Activated CD4-positive, alpha-beta memory T cell treated with anti-CD3 and anti-CD28 coated beads for 36 hours (primary cell): ENCODE data around the gene GULP1. TPM values are rescaled to one million over a fixed set of nuclear protein-coding genes. Genes with fewer than 3 reads are reported as not detected.
"Not testable (repeated sequence)": the region's sequence is repeated elsewhere in the genome, so short reads cannot be mapped to it uniquely, and the experiment has no call there.

ENCODE experiments used
- CTCF ChIA-PET: fragments of 350-600 bp; sonication (Branson Sonifier 250); formaldehyde crosslinking; loops from one replicate; lab custom pipeline; 2021; ENCODE audit warnings: antibody characterized with exemption, inconsistent platforms; lab: Charles Lee
- POLR2A ChIA-PET: fragments of 350-600 bp; sonication (Branson Sonifier 250); formaldehyde crosslinking; loops from one replicate; lab custom pipeline; 2021; ENCODE audit warnings: antibody characterized with exemption; lab: Charles Lee
- DNase-seq: peaks from one replicate; pipeline ENCODE4 v3.0.0-alpha.2; 2020
- H3K27ac Mint-ChIP-seq: one replicate; pipeline ENCODE4 v1.8.0; 2021; ENCODE audit warnings: mixed read lengths
- H3K27me3 Mint-ChIP-seq: one replicate; pipeline ENCODE4 v1.8.0; 2021; ENCODE audit warnings: mixed read lengths
- H3K36me3 Mint-ChIP-seq: one replicate; pipeline ENCODE4 v1.8.0; 2021; ENCODE audit warnings: mixed read lengths
- H3K4me1 Mint-ChIP-seq: one replicate; pipeline ENCODE4 v1.8.0; 2021; ENCODE audit warnings: low read depth, mixed read lengths
- H3K4me3 Mint-ChIP-seq: one replicate; pipeline ENCODE4 v1.8.0; 2021; ENCODE audit warnings: mild to moderate bottlenecking, mixed read lengths
- H3K9me3 Mint-ChIP-seq: one replicate; pipeline ENCODE4 v1.8.0; 2021; ENCODE audit warnings: mixed read lengths
- intact Hi-C: fragments of 100-400 bp; cut with micrococcal nuclease; formaldehyde crosslinking; loops from one replicate; pipeline ENCODE4 v1.15.1; 2023
- total RNA-seq, 2 experiments: library from RNA; stranded (reverse); gene quantifications; one replicate each; pipeline ENCODE4 v1.2.3, GENCODE V29; 2021

GULP1 gene
- total RNA-seq, 2 experiments from 2014 or later, result not detected

- Mint-ChIP-seq H3K9me3 (no peaks in the 10 kb centered on the region), H3K4me1 (no peaks in the 10 kb centered on the region), H3K36me3 (no peaks in the 10 kb centered on the region), H3K27me3 (no peaks in the 10 kb centered on the region), H3K4me3 (no peak overlapping the region), H3K27ac (no peak overlapping the region)
- CTCF ChIA-PET, result no interaction called here
- DNase-seq, result no peak
- intact Hi-C loops, result no loop called here
- POLR2A ChIA-PET, result no interaction called here
Measured at GRCh38 chr2:188277786-188278185, 13.9 kb upstream of the GULP1 start.

DNA sequence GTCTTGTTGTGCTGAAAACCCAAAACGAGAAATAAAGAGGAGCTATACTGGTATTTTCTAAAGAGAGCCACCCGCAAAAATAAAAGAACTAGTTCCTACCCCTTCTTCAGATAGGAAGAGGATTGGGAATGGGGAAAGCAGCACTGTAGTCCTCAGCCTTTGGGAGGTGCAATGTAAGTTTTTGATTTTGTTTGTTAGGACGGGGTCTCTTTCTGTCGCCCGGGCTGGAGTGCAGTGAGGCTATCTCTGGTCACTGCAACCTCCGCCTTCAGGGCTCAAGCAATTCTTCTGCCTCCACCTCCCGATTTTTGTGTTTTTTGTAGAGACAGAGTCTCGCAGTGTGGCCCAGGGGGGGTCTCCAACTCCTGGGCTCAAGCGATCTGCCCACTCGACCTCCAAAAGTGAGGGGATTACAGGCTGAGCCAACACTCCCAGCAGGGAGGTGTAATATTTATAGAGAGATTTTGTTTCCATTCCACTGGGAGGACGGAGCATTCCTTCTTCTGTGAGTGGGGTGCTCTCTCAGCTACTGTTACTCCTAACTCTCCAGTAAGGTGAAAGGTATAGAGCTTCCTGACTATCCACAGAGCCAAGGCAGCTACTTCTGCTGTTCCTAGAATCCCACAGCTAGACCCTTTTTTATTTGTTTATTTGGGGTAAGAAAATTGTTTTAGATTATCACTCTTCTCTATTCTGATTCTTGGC, 13.1 kb upstream of the GULP1 start:
- CTCF ChIA-PET, result no interaction called here
- Mint-ChIP-seq H3K4me1 (no peaks in the 10 kb centered on the region), H3K27ac (no peak overlapping the region), H3K9me3 (peaks cover 2% of the 10 kb centered on the region), H3K4me3 (no peak overlapping the region), H3K36me3 (no peaks in the 10 kb centered on the region), H3K27me3 (no peaks in the 10 kb centered on the region)
- intact Hi-C loops, result no loop called here
- POLR2A ChIA-PET, result no interaction called here
- no peak for DNase-seq

DNA sequence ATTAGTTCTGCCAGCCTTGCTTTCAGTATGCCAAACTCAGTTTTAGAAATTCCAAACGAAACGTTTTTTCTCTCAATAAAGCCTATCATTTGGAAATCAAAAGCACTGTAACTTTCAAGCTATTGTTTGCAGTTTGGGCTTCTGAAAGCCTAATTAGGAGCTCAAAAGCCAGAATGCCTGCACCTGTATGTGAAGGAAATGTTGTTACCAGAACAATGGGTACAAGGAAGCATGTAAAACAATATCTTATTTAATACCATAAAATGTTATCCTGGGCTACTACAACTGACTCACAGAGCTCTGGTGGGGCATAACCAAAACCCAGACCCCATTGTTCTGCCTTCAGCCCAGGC, 12.6 kb upstream of the GULP1 start:
- no peak overlapping the region for H3K4me3 Mint-ChIP-seq

DNA sequence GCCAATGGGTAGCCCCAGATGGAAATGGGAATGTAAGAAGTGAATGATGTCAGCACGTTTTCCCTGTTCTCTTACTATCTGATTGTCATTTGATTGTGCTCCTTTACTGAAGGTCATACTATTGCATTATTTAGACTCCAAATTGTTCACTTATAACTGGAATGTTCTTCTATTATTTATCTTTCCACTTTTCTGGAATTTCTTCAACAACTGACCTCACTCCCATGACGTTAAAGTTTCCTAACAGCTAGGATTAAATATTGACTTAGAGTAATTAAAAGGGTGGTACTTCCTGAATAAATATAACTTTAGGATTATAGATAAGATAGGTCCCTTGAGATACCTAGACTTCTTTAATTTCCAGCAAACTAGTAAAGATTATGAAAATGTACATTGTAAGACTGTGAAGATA, 10.9 kb upstream of the GULP1 start:
- no peak for DNase-seq
- no peak overlapping the region for H3K4me3 Mint-ChIP-seq
- no peaks in the 10 kb centered on the region for H3K4me1 Mint-ChIP-seq
- no peaks in the 10 kb centered on the region for H3K27me3 Mint-ChIP-seq
- intact Hi-C loops, result no loop called here
- ChIA-PET CTCF (no interaction called here), POLR2A (no interaction called here)
- H3K36me3 Mint-ChIP-seq, result no peaks in the 10 kb centered on the region
- H3K9me3 Mint-ChIP-seq, result peaks cover 2% of the 10 kb centered on the region
- no peak overlapping the region for H3K27ac Mint-ChIP-seq

More for the DNA sequence above, 12.6 kb upstream of the GULP1 start:
- no peaks in the 10 kb centered on the region for H3K36me3 Mint-ChIP-seq
- ChIA-PET CTCF (no interaction called here), POLR2A (no interaction called here)
- H3K4me1 Mint-ChIP-seq, result no peaks in the 10 kb centered on the region
- H3K27ac Mint-ChIP-seq, result no peak overlapping the region
- H3K27me3 Mint-ChIP-seq, result no peaks in the 10 kb centered on the region
- H3K9me3 Mint-ChIP-seq, result peaks cover 2% of the 10 kb centered on the region
- no peak for DNase-seq
- intact Hi-C loops, result no loop called here

- ChIA-PET CTCF (no interaction called here), POLR2A (no interaction called here)
- H3K4me3 Mint-ChIP-seq, result no peak overlapping the region
- DNase-seq, result no peak
- H3K27me3 Mint-ChIP-seq, result peaks cover 1% of the 10 kb centered on the region
- H3K27ac Mint-ChIP-seq, result no peak overlapping the region
- intact Hi-C loops, result no loop called here
- no peaks in the 10 kb centered on the region for H3K36me3 Mint-ChIP-seq
- H3K9me3 Mint-ChIP-seq, result peaks cover 2% of the 10 kb centered on the region
- H3K4me1 Mint-ChIP-seq, result no peaks in the 10 kb centered on the region
Measured at GRCh38 chr2:188282907-188283306, 8.8 kb upstream of the GULP1 start.

- CTCF ChIA-PET, H3K27me3 Mint-ChIP-seq, H3K36me3 Mint-ChIP-seq, H3K9me3 Mint-ChIP-seq, H3K4me1 Mint-ChIP-seq, POLR2A ChIA-PET, H3K4me3 Mint-ChIP-seq, H3K27ac Mint-ChIP-seq, intact Hi-C loops, DNase-seq: not testable (repeated sequence)
Measured at GRCh38 chr2:188284251-188284650, 7.4 kb upstream of the GULP1 start.

DNA sequence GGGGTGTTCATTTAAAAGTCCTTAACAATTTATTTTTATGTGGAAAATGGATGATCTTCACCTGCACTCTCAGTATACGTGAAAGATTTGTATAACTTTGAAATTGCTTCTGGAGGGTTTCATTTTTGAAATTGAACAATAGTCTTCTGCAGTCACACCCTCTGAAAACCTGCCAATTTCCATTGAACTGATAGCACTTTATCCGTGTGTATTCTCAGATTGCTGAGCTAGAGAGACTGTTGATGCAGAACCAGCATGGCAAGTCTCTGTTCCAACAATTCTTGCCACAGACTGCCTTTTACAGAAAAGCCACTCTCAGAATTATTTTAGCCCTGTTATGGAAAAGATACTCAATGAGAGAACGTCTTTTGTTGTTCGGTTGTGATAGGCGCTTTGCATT, 6.6 kb upstream of the GULP1 start:
- no peak overlapping the region for H3K27ac Mint-ChIP-seq
- H3K4me3 Mint-ChIP-seq, result no peak overlapping the region
- no peaks in the 10 kb centered on the region for H3K4me1 Mint-ChIP-seq
- H3K9me3 Mint-ChIP-seq, result peaks cover 2% of the 10 kb centered on the region
- H3K36me3 Mint-ChIP-seq, result no peaks in the 10 kb centered on the region
- ChIA-PET POLR2A (no interaction called here), CTCF (no interaction called here)
- DNase-seq, result no peak
- H3K27me3 Mint-ChIP-seq, result peaks cover 2% of the 10 kb centered on the region
- intact Hi-C loops, result no loop called here

DNA sequence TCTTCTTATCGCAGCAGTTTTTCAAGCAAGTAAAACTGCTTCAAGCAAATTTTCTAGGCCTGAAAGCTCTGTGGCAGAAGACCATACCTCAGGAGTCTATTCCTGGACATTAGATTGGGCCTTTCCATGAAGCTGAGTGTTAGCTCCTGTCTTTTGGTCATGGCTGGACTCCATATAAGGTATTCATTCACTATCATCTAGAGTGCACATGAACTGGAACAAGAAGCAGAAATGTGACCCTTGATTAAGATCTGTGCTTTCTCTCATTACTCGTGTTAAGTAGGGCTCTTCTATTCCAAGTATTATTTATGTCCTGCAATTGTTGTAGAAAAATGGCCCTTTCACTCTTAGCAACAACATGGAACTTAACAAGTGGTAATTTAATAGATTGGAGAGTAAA, 5.9 kb upstream of the GULP1 start:
- POLR2A ChIA-PET, result no interaction called here
- no peaks in the 10 kb centered on the region for H3K36me3 Mint-ChIP-seq
- H3K27ac Mint-ChIP-seq, result no peak overlapping the region
- intact Hi-C loops, result no loop called here
- CTCF ChIA-PET, result no interaction called here
- H3K4me3 Mint-ChIP-seq, result no peak overlapping the region
- H3K9me3 Mint-ChIP-seq, result peaks cover 2% of the 10 kb centered on the region
- H3K4me1 Mint-ChIP-seq, result no peaks in the 10 kb centered on the region
- DNase-seq, result no peak
- peaks cover 4% of the 10 kb centered on the region for H3K27me3 Mint-ChIP-seq

DNA sequence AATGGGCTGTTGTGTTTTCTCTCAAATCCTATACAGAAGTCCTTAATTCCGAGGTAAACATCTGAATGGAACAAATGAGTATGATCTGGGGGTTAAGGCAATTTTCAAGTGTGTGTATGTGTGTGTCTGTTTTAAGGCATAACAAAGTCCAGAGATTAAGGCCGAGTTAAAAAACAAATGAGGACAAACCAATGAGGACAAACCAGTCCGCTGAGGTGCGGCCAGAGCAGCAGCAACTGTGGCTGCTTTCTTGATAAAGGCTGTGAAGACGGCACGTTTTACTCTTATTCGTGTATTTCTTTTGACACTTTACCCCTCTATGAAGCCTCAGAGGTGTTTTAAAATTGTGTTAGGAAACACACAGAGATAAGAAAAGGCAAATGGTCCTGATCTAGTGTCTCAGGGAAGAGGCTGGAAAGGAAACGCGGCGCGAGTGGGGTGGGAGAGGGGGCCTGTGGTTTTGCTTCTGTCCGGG, 495 bp upstream of the GULP1 start:
- Mint-ChIP-seq H3K27me3 (peaks cover 36% of the 10 kb centered on the region), H3K9me3 (no peaks in the 10 kb centered on the region), H3K27ac (no peak overlapping the region), H3K36me3 (no peaks in the 10 kb centered on the region), H3K4me1 (peaks cover 5% of the 10 kb centered on the region), H3K4me3 (no peak overlapping the region)
- ChIA-PET CTCF (no interaction called here), POLR2A (no interaction called here)
- intact Hi-C loops, result no loop called here
- DNase-seq, result no peak

- H3K27ac Mint-ChIP-seq, result no peak overlapping the region
- no peak overlapping the region for H3K4me3 Mint-ChIP-seq
- peaks cover 36% of the 10 kb centered on the region for H3K27me3 Mint-ChIP-seq
- intact Hi-C loops, result no loop called here
- no peak for DNase-seq
- H3K9me3 Mint-ChIP-seq, result no peaks in the 10 kb centered on the region
- H3K4me1 Mint-ChIP-seq, result peaks cover 5% of the 10 kb centered on the region
- POLR2A ChIA-PET, result no interaction called here
- CTCF ChIA-PET, result no interaction called here
- no peaks in the 10 kb centered on the region for H3K36me3 Mint-ChIP-seq
Measured at GRCh38 chr2:188292348-188293239, 920 bp downstream of the GULP1 start.

DNA sequence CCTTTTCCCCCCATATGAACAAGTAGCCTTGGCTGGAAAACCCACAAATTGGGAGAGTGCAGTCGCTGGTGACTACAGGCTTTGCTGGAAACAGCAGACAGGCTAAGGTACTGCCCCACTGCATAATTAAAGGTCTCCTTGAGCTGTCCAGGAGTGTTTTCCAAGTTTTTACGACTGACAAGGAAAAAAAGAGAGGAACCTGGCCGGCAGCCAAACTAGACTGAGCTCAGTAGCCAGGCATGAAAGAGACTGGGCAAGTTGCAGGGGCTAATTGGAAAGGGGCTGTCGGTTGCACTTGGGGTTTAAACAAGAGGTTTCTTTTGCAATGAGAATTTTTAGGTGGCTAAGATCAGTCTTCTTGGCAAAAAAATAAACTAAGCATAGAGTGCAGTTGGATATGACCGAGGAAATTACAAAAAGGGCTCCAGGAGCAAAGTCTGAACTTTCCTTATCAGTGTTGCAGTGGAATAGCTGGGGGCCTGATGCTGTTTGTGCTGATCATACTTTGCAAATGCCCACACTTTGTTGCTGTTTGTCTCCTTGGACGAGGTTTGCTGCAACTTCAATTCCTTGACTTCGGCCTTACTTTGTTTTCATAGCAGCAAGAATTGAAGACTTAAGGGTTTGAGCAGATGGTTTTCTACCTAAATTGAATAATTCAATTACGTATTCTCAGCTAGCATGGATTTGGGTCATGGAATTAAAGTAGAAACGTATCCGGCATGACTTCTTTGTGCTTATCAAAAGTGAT, 2.1 kb downstream of the GULP1 start:
- Mint-ChIP-seq H3K4me3 (no peak overlapping the region), H3K27me3 (peaks cover 35% of the 10 kb centered on the region), H3K4me1 (peaks cover 5% of the 10 kb centered on the region), H3K9me3 (no peaks in the 10 kb centered on the region), H3K27ac (no peak overlapping the region), H3K36me3 (no peaks in the 10 kb centered on the region)
- intact Hi-C loops, result no loop called here
- POLR2A ChIA-PET, result no interaction called here
- CTCF ChIA-PET, result interaction anchor here (0.7 kb wide), 1 partner anchor 1119 kb away, joined by 3 read pairs; no protein-coding TSS in a partner anchor
- no peak for DNase-seq

DNA sequence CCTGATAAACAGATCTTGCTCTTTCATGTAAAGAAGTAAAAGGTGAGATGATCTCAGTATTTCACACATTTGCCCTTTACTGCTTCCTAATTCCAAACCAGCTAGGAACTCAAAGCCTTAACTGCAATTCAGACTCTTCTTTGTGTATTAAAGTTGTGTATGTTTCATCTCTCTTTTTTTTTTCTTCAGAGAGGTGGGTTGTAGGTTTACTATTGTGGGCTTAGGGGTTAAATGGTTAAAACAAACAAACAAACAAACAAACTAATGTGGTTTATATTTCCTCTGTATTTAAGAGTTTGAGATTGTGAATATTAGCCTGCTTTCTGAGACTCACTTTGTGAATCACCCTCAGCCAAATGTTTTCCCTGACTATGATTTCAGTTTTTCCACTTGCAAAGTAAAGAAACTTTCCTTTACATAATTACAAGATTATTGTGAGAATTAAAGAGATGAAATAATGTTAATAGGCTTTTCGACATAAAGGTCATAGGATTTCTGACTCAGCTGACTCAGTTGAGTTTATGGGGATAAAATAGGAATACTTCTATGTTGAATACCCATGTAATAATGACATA, 2.8 kb downstream of the GULP1 start:
- H3K9me3 Mint-ChIP-seq, result peaks cover 2% of the 10 kb centered on the region
- H3K27ac Mint-ChIP-seq, result no peak overlapping the region
- POLR2A ChIA-PET, result no interaction called here
- H3K4me3 Mint-ChIP-seq, result no peak overlapping the region
- H3K27me3 Mint-ChIP-seq, result peaks cover 35% of the 10 kb centered on the region
- peaks cover 5% of the 10 kb centered on the region for H3K4me1 Mint-ChIP-seq
- CTCF ChIA-PET, result interaction anchor here (0.7 kb wide), 1 partner anchor 1118 kb away, joined by 3 read pairs; no protein-coding TSS in a partner anchor
- intact Hi-C loops, result no loop called here
- H3K36me3 Mint-ChIP-seq, result no peaks in the 10 kb centered on the region
- no peak for DNase-seq
